Upper lobe of right lung (tissue), 1 donor: Measurements from ENCODE around the gene KBTBD13. TPM values are rescaled to one million over a fixed set of nuclear protein-coding genes. Genes with fewer than 3 reads are reported as not detected.
A peak's percentile ranks its signal among the peaks of the same experiment; 100 is the strongest.

ENCODE experiments used
- ATAC-seq: fragments of 200-7000 bp; cut with Tn5 transposase; one replicate; pipeline ENCODE4 v1.9.1; 2020; ENCODE audit warnings: mild to moderate bottlenecking, moderate library complexity
- DNase-seq: peaks from one replicate; pipeline ENCODE4 v3.0.0-alpha.2; 2020
- H3K27ac ChIP-seq: fragments of 200-600 bp; one replicate; pipeline ENCODE4 v1.8.0; 2022
- H3K27me3 ChIP-seq: fragments of 200-600 bp; one replicate; pipeline ENCODE4 v1.8.0; 2022; ENCODE audit warnings: mild to moderate bottlenecking
- H3K36me3 ChIP-seq: fragments of 200-600 bp; one replicate; pipeline ENCODE4 v1.8.0; 2022
- H3K4me1 ChIP-seq: fragments of 200-600 bp; one replicate; pipeline ENCODE4 v1.8.0; 2022
- H3K4me3 ChIP-seq: fragments of 200-600 bp; one replicate; pipeline ENCODE4 v1.8.0; 2022; ENCODE audit warnings: mild to moderate bottlenecking
- H3K9me3 ChIP-seq: fragments of 200-600 bp; one replicate; pipeline ENCODE4 v1.8.0; 2022
- CTCF ChIP-seq: fragments of 200-600 bp; IDR thresholded peaks from one replicate; pipeline ENCODE4 v1.8.0; 2022; ENCODE audit warnings: antibody characterized with exemption
- intact Hi-C: fragments of 100-400 bp; cut with DNase I; formaldehyde crosslinking; loops from one replicate; pipeline ENCODE4 v1.11.0; 2022
- total RNA-seq: library from RNA; stranded (reverse); fragmentation: NEBNext Ultra II Directional; extraction: Animal tissue kit (Norgen Biotek cat#: 25700); gene quantifications from one replicate; pipeline ENCODE4 v1.2.1, GENCODE V29; 2021
- donor health status: DM: no; HTN: yes; CAD: no; lungs with severe emphysema.

Gene KBTBD13
- total RNA-seq, 1 donor from 2014 or later = not detected

GRCh38 chr15:65044724-65045481 is 31.6 kb upstream of the KBTBD13 start, which contains the start of gene SLC51B:
Gene SLC51B (plus strand): TSS chr15:65045387. CDS start chr15:65050005, 4,618 bp downstream.
- peak within 1 kb of the TSS; percentile 58 for H3K27ac ChIP-seq
- H3K36me3 ChIP-seq = no peaks in the 10 kb centered on the region
- ATAC-seq = peak; percentile 88
- H3K4me3 ChIP-seq = no peak within 1 kb of the TSS
- H3K27me3 ChIP-seq = no peaks in the 10 kb centered on the region
- H3K4me1 ChIP-seq = peaks cover 28% of the 10 kb centered on the region
- intact Hi-C loops = no loop called here
- DNase-seq = peak; percentile 78
- H3K9me3 ChIP-seq = no peaks in the 10 kb centered on the region
- TF ChIP-seq CTCF = no peak

- H3K27me3 ChIP-seq = no peaks in the 10 kb centered on the region
- H3K4me3 ChIP-seq = no peak overlapping the region
- TF ChIP-seq CTCF = no peak
- peaks cover 32% of the 10 kb centered on the region for H3K4me1 ChIP-seq
- intact Hi-C loops = no loop called here
- no peak for DNase-seq
- no peak for ATAC-seq
- no peak overlapping the region for H3K27ac ChIP-seq
- no peaks in the 10 kb centered on the region for H3K36me3 ChIP-seq
- H3K9me3 ChIP-seq = no peaks in the 10 kb centered on the region
Measured at GRCh38 chr15:65048241-65048640, 28.3 kb upstream of the KBTBD13 start.

GRCh38 chr15:65049418-65049840 is 27.1 kb upstream of the KBTBD13 start:
- no peak for TF ChIP-seq CTCF
- peak overlapping the region; percentile 26 for H3K4me3 ChIP-seq
- no peaks in the 10 kb centered on the region for H3K36me3 ChIP-seq
- peaks cover 22% of the 10 kb centered on the region for H3K4me1 ChIP-seq
- no peak overlapping the region for H3K27ac ChIP-seq
- intact Hi-C loops = no loop called here
- no peaks in the 10 kb centered on the region for H3K27me3 ChIP-seq
- H3K9me3 ChIP-seq = no peaks in the 10 kb centered on the region
- peak; percentile 86 for ATAC-seq
- DNase-seq = peak; percentile 93

- no peak overlapping the region for H3K27ac ChIP-seq
- ATAC-seq (no peak), DNase-seq (no peak)
- no peak for TF ChIP-seq CTCF
- peaks cover 23% of the 10 kb centered on the region for H3K4me1 ChIP-seq
- no peaks in the 10 kb centered on the region for H3K27me3 ChIP-seq
- intact Hi-C loops = no loop called here
- H3K4me3 ChIP-seq = no peak overlapping the region
- no peaks in the 10 kb centered on the region for H3K36me3 ChIP-seq
- no peaks in the 10 kb centered on the region for H3K9me3 ChIP-seq
Measured at GRCh38 chr15:65050270-65050669, 26.3 kb upstream of the KBTBD13 start.

- no peaks in the 10 kb centered on the region for H3K9me3 ChIP-seq
- no peak for TF ChIP-seq CTCF
- no peak overlapping the region for H3K27ac ChIP-seq
- no peak for ATAC-seq
- no peak for DNase-seq
- no peaks in the 10 kb centered on the region for H3K36me3 ChIP-seq
- H3K4me1 ChIP-seq = peaks cover 23% of the 10 kb centered on the region
- intact Hi-C loops = no loop called here
- H3K27me3 ChIP-seq = no peaks in the 10 kb centered on the region
- H3K4me3 ChIP-seq = no peak overlapping the region
Measured at GRCh38 chr15:65051266-65051665, 25.3 kb upstream of the KBTBD13 start.
